ENCODE results near the gene DDX56.

DNA sequence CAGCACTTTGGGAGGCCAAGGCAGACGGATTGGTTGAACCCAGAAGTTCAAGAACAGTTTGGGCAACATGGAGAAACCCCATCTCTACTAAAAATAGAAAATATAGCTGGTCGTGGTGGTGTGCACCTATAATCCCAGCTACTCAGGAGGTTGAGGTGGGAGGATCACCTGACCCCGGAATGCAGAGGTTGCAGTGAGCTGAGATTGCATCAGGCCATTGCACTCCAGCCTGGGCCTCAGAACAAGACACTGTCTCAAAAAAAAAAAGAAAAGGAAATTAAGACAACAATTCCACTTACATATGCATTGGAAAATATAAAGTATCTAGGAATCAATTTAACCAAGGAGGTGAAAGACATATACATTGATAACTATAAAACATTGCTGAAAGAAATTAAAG lies 25.5 kb upstream of the DDX56 start:
- TF ChIP-seq, protein P1, sequence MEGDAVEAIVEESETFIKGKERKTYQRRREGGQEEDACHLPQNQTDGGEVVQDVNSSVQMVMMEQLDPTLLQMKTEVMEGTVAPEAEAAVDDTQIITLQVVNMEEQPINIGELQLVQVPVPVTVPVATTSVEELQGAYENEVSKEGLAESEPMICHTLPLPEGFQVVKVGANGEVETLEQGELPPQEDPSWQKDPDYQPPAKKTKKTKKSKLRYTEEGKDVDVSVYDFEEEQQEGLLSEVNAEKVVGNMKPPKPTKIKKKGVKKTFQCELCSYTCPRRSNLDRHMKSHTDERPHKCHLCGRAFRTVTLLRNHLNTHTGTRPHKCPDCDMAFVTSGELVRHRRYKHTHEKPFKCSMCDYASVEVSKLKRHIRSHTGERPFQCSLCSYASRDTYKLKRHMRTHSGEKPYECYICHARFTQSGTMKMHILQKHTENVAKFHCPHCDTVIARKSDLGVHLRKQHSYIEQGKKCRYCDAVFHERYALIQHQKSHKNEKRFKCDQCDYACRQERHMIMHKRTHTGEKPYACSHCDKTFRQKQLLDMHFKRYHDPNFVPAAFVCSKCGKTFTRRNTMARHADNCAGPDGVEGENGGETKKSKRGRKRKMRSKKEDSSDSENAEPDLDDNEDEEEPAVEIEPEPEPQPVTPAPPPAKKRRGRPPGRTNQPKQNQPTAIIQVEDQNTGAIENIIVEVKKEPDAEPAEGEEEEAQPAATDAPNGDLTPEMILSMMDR (IDR thresholded peaks at IDR 0.05; ENCODE audit: low read depth, low read length), result no peak
- TF ChIP-seq EZH2phosphoT487 (IDR thresholded peaks at IDR 0.05; ENCODE audit: low read depth), result no peak
